Right hindlimb (tissue), 1 donor: ENCODE results near the gene SDK2.

ENCODE experiments used
- DNase-seq: peaks from one replicate; pipeline ENCODE4 v3.0.0-alpha.2; 2018

SDK2 gene

GRCh38 chr17:73498886-73499554, 145.2 kb downstream of the SDK2 start:
- no peak for DNase-seq

GRCh38 chr17:73498176-73498575, 146.1 kb downstream of the SDK2 start:
- no peak for DNase-seq

GRCh38 chr17:73497721-73498120, 146.5 kb downstream of the SDK2 start:
- no peak for DNase-seq

- no peak for DNase-seq
These were observed 148.0 kb downstream of the SDK2 start for GRCh38 chr17:73496232-73496631.

- no peak for DNase-seq
These were observed 148.6 kb downstream of the SDK2 start for GRCh38 chr17:73495641-73496040.

GRCh38 chr17:73494950-73495349, 149.3 kb downstream of the SDK2 start:
- DNase-seq = no peak

- DNase-seq = no peak
These were observed 150.0 kb downstream of the SDK2 start for GRCh38 chr17:73493956-73494926.

- no peak for DNase-seq
These were observed 151.1 kb downstream of the SDK2 start for GRCh38 chr17:73492821-73493814.

- no peak for DNase-seq
These were observed 152.0 kb downstream of the SDK2 start for GRCh38 chr17:73492125-73492820.

GRCh38 chr17:73491648-73492047, 152.6 kb downstream of the SDK2 start:
- no peak for DNase-seq

- DNase-seq = no peak
These were observed 153.4 kb downstream of the SDK2 start for GRCh38 chr17:73490851-73491250.

- DNase-seq = no peak
These were observed 154.3 kb downstream of the SDK2 start for GRCh38 chr17:73489991-73490390.

- no peak for DNase-seq
These were observed 154.9 kb downstream of the SDK2 start for GRCh38 chr17:73489333-73489732.

GRCh38 chr17:73485130-73485529, 159.1 kb downstream of the SDK2 start:
- DNase-seq = no peak

- no peak for DNase-seq
These were observed 161.4 kb downstream of the SDK2 start for GRCh38 chr17:73482894-73483293.

- no peak for DNase-seq
These were observed 162.0 kb downstream of the SDK2 start for GRCh38 chr17:73482251-73482716.

GRCh38 chr17:73481676-73482075, 162.6 kb downstream of the SDK2 start:
- no peak for DNase-seq

- DNase-seq = no peak
These were observed 163.5 kb downstream of the SDK2 start for GRCh38 chr17:73480740-73481139.

GRCh38 chr17:73478768-73479424, 165.3 kb downstream of the SDK2 start:
- DNase-seq = no peak

GRCh38 chr17:73478334-73478733, 165.9 kb downstream of the SDK2 start:
- DNase-seq = no peak

GRCh38 chr17:73476890-73477350, 167.3 kb downstream of the SDK2 start:
- DNase-seq = peak; percentile 72
